GM13976 (cell line): ENCODE data around the gene SCGB1D1.

Experiments
- DNase-seq: peaks from one replicate; pipeline ENCODE4 v3.0.0; 2012; ENCODE audit warnings: low spot score
- in situ Hi-C: fragments of 300-500 bp; cut with MboI; formaldehyde crosslinking; loops from one replicate; pipeline ENCODE4 v1.12.0; 2022; ENCODE audit warnings: low sequenced_read_pairs, mixed read lengths, inconsistent platforms; ENCODE audit not compliant: unreplicated experiment
- TF ChIP-seq, protein P1 (sequence below): IDR thresholded peaks from 2 replicates; pipeline ENCODE4 v1.5.1; 2012; ENCODE audit warnings: borderline replicate concordance, mild to moderate bottlenecking; ENCODE audit not compliant: insufficient read depth; ENCODE audit errors: extremely low read depth, missing control alignments, control extremely low read depth

Gene SCGB1D1

DNA sequence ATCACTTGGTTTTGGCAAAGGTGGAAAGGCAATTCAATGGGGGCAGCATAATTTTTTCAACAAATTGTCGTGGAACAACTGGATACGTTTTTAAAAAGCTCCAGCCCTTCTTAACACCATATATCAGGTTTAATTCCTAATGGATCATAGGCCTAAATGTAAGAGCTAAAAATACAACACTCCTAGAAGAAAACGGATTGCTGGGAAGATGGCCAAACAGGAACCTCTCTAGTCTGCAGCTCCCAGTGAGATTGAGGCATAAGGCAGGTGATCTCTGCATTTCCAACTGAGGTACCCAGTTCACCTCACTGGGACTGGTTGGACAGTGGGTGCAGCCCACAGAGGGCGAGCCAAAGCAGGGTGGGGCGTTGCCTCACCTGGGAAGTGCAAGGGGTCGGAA, 32.4 kb upstream of the SCGB1D1 start:
- in situ Hi-C loops: no loop called here
- DNase-seq: no peak
- TF ChIP-seq, protein P1, sequence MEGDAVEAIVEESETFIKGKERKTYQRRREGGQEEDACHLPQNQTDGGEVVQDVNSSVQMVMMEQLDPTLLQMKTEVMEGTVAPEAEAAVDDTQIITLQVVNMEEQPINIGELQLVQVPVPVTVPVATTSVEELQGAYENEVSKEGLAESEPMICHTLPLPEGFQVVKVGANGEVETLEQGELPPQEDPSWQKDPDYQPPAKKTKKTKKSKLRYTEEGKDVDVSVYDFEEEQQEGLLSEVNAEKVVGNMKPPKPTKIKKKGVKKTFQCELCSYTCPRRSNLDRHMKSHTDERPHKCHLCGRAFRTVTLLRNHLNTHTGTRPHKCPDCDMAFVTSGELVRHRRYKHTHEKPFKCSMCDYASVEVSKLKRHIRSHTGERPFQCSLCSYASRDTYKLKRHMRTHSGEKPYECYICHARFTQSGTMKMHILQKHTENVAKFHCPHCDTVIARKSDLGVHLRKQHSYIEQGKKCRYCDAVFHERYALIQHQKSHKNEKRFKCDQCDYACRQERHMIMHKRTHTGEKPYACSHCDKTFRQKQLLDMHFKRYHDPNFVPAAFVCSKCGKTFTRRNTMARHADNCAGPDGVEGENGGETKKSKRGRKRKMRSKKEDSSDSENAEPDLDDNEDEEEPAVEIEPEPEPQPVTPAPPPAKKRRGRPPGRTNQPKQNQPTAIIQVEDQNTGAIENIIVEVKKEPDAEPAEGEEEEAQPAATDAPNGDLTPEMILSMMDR: no peak

DNA sequence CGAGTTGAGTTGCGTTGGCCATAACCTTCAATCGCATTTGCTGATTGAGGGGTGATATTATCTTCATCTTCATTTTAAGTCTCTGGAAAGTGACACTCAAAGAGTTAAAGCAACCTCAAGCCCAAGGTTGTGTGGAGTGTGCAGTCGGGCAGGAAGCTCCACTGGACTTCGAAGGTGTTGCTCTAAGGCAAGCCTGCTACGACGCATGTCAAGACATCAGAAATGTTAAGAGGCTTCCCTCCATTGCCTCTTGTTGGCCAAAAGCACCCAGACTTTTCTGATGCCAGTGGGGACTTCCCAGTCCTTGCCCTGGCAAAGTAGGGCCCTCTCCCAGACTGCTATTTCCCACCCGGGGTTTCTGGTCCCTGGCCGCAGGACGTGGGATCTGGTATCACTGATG, 23.6 kb upstream of the SCGB1D1 start:
- in situ Hi-C loops: no loop called here
- TF ChIP-seq, protein P1: no peak
- no peak for DNase-seq

DNA sequence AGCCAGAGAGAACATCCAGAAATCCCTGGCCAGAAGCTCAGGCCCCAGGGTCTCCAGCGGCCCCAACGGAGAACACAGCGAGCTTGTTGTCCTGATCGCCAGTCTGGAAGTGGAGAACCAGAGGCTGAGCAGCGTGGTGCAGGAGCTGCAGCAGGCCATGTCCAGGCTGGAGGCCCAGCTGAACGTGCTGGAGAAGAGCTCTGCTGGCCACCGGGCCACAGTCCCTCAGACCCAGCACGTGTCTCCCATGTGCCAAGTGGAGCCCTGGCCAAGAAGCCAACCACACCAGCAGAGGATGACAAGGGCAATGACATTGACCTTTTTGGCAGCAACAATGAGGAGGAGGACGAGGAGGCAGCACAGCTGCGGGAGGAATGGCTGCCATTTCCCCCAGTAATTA, 20.6 kb upstream of the SCGB1D1 start:
- in situ Hi-C loops: no loop called here
- no peak for DNase-seq
- TF ChIP-seq, protein P1: no peak

DNA sequence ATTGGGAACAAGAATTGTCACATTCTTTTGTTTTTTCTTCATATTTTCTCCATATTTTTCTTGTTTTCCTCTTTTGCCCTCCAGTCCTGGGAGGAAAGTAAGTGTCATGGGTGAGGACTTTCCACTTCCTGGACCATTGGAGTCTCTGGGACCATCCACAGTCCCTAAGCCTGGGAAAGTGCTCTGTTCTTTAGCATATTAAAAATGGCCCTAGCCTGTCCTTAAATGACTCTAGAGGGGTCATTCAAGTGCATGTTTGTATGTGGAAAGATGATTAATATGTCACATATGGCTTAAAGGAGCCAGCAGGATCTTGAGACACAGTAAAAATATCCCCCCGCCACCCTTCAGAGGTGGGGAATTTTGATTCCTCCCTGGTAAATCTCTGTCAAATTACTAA, 20.1 kb upstream of the SCGB1D1 start:
- TF ChIP-seq, protein P1: no peak
- in situ Hi-C loops: loop anchor here (10.0 kb wide), 1 partner anchor 145 kb away; no protein-coding TSS in a partner anchor
- DNase-seq: no peak

DNA sequence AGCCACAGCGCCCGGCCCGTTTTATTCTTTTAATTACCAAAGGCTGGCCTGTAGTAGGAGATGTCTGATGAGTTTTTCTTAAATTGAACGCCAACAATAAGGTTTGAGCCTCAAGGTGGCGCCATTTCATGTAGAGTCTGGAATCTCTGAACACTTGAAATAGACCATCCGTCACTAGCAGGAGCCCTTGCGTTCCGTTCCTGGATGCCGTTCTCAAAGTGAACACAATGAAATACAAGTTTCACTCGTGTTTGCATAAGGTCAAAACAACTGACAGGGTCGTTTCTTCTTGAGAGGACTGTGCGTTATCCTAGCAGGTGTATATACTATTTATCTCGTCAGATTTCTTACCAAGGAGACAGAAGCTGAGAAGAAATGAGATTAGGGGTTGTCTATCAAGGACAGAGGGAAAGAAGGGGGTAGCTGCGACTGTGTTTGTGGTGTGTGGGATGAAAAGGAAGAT, 18.7 kb upstream of the SCGB1D1 start:
- in situ Hi-C loops: loop anchor here (10.0 kb wide), 1 partner anchor 144 kb away; no protein-coding TSS in a partner anchor
- TF ChIP-seq, protein P1: peak; percentile 56
- DNase-seq: peak; percentile 69

DNA sequence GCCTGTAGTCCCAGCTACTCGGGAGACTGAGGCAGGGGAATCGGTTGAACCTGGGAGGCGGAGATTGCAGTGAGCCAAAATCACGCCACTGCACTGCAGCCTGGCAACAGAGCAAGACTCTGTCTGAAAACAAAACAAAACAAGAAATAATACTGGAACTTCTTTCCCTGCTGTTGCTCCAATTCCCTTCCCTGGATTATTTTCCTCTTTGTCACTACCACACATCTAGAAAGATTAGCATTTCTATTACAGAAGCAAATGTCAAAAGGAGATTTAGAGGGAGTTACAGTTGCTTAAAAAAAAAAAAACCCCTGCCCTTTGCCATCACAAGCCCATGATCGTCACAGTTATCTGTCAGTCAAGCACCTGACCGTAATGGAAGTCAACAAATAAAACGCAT, 17.7 kb upstream of the SCGB1D1 start:
- DNase-seq: no peak
- TF ChIP-seq, protein P1: no peak
- in situ Hi-C loops: loop anchor here (10.0 kb wide), 1 partner anchor 143 kb away; no protein-coding TSS in a partner anchor
